ENCODE results near the gene DOK4.

DNA sequence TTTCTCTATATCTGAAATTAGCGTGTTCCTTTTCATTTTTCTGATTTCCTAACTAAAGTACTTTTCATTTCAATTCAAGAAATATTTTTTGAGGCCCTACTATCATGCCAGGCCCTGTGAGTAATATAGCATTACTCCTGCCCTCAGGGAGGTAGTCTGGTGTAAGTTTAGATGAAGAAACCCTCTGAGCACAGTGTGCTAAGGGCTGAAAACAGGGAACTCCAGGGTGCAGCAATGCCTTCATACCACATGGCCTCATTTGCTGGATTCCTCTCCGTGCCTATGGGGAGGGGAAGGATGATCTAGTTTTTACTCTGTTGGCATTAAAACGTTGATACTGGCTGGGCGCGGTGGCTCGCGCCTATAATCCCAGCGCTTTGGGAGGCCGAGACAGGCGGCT is 34.3 kb downstream of the DOK4 start:
- TF ChIP-seq, protein P1, sequence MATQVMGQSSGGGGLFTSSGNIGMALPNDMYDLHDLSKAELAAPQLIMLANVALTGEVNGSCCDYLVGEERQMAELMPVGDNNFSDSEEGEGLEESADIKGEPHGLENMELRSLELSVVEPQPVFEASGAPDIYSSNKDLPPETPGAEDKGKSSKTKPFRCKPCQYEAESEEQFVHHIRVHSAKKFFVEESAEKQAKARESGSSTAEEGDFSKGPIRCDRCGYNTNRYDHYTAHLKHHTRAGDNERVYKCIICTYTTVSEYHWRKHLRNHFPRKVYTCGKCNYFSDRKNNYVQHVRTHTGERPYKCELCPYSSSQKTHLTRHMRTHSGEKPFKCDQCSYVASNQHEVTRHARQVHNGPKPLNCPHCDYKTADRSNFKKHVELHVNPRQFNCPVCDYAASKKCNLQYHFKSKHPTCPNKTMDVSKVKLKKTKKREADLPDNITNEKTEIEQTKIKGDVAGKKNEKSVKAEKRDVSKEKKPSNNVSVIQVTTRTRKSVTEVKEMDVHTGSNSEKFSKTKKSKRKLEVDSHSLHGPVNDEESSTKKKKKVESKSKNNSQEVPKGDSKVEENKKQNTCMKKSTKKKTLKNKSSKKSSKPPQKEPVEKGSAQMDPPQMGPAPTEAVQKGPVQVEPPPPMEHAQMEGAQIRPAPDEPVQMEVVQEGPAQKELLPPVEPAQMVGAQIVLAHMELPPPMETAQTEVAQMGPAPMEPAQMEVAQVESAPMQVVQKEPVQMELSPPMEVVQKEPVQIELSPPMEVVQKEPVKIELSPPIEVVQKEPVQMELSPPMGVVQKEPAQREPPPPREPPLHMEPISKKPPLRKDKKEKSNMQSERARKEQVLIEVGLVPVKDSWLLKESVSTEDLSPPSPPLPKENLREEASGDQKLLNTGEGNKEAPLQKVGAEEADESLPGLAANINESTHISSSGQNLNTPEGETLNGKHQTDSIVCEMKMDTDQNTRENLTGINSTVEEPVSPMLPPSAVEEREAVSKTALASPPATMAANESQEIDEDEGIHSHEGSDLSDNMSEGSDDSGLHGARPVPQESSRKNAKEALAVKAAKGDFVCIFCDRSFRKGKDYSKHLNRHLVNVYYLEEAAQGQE (IDR thresholded peaks at IDR 0.05; ENCODE audit: low read depth), result no peak
- TF ChIP-seq SIN3A (IDR thresholded peaks at IDR 0.05; ENCODE audit: low read depth) (no peak), SP1 (IDR thresholded peaks at IDR 0.05; ENCODE audit: low read depth) (no peak), YY1 (IDR thresholded peaks at IDR 0.05; ENCODE audit: extremely low read depth, insufficient replicate concordance, low read depth, low read length) (no peak)
- TF ChIP-seq, protein P2, sequence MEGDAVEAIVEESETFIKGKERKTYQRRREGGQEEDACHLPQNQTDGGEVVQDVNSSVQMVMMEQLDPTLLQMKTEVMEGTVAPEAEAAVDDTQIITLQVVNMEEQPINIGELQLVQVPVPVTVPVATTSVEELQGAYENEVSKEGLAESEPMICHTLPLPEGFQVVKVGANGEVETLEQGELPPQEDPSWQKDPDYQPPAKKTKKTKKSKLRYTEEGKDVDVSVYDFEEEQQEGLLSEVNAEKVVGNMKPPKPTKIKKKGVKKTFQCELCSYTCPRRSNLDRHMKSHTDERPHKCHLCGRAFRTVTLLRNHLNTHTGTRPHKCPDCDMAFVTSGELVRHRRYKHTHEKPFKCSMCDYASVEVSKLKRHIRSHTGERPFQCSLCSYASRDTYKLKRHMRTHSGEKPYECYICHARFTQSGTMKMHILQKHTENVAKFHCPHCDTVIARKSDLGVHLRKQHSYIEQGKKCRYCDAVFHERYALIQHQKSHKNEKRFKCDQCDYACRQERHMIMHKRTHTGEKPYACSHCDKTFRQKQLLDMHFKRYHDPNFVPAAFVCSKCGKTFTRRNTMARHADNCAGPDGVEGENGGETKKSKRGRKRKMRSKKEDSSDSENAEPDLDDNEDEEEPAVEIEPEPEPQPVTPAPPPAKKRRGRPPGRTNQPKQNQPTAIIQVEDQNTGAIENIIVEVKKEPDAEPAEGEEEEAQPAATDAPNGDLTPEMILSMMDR (IDR thresholded peaks at IDR 0.05 in 2 of 3, conservative IDR thresholded peaks at IDR 0.05 in 1 of 3; ENCODE audit: borderline replicate concordance in 1 of 3, insufficient read depth in 1 of 3, low read depth in 2 of 3, low read length in 2 of 3), result no peak
